HTR-8/SVneo (cell line): ENCODE results near the gene PEA15.
A peak's percentile ranks its signal among the peaks of the same experiment; 100 is the strongest.

ENCODE experiments used
- DNase-seq: peaks from one replicate; pipeline ENCODE4 v3.0.0; 2011; ENCODE audit warnings: low spot score, mixed read lengths; ENCODE audit not compliant: insufficient read length
- FAIRE-seq: peaks from 2 replicates; lab custom pipeline; 2011; peaks lifted over from hg19 to GRCh38; lab: Jason Lieb, UNC

PEA15 gene

GRCh38 chr1:160261893-160262794, 57.0 kb downstream of the PEA15 start, which contains the start of gene DCAF8:
DCAF8 (minus strand) TSS chr1:160262549; CDS start chr1:160244008, 18,541 bp downstream.
- peak; percentile 63 for FAIRE-seq
- DNase-seq, result peak; percentile 93

- no peak for DNase-seq
- FAIRE-seq, result no peak
These were observed 59.7 kb downstream of the PEA15 start for GRCh38 chr1:160264795-160265307.
